Fibroblast of peridontal ligament (primary cell): ENCODE results near the gene BABAM1.
A peak's percentile ranks its signal among the peaks of the same experiment; 100 is the strongest.

Source experiments
- DNase-seq: peaks from one replicate; pipeline ENCODE4 v3.0.0-alpha.2; 2010; ENCODE audit errors: extremely low read depth

BABAM1 gene

GRCh38 chr19:17266975-17267788 lies at the start of gene BABAM1:
TSS of gene BABAM1 (plus strand) at chr19:17267443. CDS start at chr19:17268807, 1,364 bp downstream.
- peak; percentile 100 for DNase-seq

- no peak for DNase-seq
Measured at GRCh38 chr19:17219286-17219685, 48.0 kb upstream of the BABAM1 start.

GRCh38 chr19:17220207-17220758 lies 47.0 kb upstream of the BABAM1 start:
- peak; percentile 72 for DNase-seq

GRCh38 chr19:17225053-17225452 lies 42.2 kb upstream of the BABAM1 start:
- no peak for DNase-seq

GRCh38 chr19:17226002-17226933 lies 41.0 kb upstream of the BABAM1 start, which contains the start of gene OCEL1:
TSS of gene OCEL1 (plus strand) at chr19:17226226. CDS start at chr19:17226248, 22 bp downstream.
- peak; percentile 96 for DNase-seq

GRCh38 chr19:17227798-17228367 lies 39.4 kb upstream of the BABAM1 start:
- no peak for DNase-seq

- DNase-seq: no peak
Measured at GRCh38 chr19:17229890-17230289, 37.4 kb upstream of the BABAM1 start.

- DNase-seq: no peak
Measured at GRCh38 chr19:17232258-17232657, 35.0 kb upstream of the BABAM1 start.

- peak; percentile 29 for DNase-seq
Measured at GRCh38 chr19:17234911-17235299, 32.3 kb upstream of the BABAM1 start.

- DNase-seq: peak; percentile 58
Measured at GRCh38 chr19:17235300-17235970, 31.8 kb upstream of the BABAM1 start.

GRCh38 chr19:17235971-17236777 lies 31.1 kb upstream of the BABAM1 start:
- no peak for DNase-seq

GRCh38 chr19:17236811-17237543 lies 30.3 kb upstream of the BABAM1 start:
- DNase-seq: no peak

GRCh38 chr19:17237747-17238706 lies 29.2 kb upstream of the BABAM1 start:
- no peak for DNase-seq

- no peak for DNase-seq
Measured at GRCh38 chr19:17240062-17240752, 27.0 kb upstream of the BABAM1 start.

- DNase-seq: no peak
Measured at GRCh38 chr19:17240826-17241399, 26.3 kb upstream of the BABAM1 start.

- DNase-seq: no peak
Measured at GRCh38 chr19:17242431-17243208, 24.6 kb upstream of the BABAM1 start.
